Measurements from ENCODE around the gene SCUBE2.

DNA sequence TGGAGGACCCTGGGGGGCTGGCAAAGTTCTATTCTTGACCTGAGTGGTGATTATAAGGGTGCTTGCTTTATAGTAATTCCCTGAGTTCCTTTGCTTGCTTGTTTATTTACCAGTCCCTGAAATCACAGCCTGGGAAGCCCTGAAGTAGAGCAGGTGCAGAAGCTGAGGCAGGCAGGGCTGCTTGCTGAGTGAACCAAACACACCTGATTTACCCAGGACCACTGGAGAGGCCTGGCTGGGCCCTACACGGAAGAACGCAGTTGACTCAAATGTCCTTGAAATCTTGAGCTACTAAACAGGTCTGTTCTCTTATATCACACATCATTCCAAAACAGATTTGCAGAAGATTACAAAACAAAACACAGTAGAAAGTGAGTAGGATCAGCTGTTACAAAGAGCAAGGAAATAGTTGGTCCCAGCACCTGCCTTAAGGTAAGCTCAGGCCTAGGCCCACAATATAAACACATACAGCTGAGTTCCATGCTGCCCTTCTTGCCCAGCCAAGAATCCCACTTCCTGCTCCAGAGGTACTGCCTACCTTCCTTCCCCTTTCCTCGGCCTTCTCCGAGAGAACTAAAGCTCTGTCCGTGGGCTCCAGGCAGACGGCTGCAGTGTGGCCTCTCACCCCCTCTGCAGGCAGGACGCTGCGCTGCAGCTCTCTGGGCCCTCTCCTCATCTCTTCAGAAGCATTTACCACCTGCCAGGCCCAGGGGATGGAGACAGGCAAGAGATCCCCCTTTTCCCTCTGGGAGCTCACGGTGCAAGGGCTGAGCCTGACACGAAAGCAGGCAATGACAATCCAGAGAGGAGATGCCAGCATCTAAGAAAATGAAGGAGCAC is 46.1 kb upstream of the SCUBE2 start:
- no peak for TF ChIP-seq POLR2A (IDR thresholded peaks at IDR 0.05; ENCODE audit: low read depth, low read length)
- TF ChIP-seq TAF1 (IDR thresholded peaks at IDR 0.05; ENCODE audit: low read depth, low read length) = no peak
- no peak for TF ChIP-seq PAX5 (IDR thresholded peaks at IDR 0.05; ENCODE audit: insufficient read depth, low read length, severe bottlenecking)
- TF ChIP-seq POLR2AphosphoS5 (IDR thresholded peaks at IDR 0.05; ENCODE audit: low read depth, low read length) = no peak

Data from GM12891 (cell line).